Measurements from ENCODE around the gene KCNK10. TPM values are rescaled to one million over a fixed set of nuclear protein-coding genes. Genes with fewer than 3 reads are reported as not detected.

Gene KCNK10, protein sequence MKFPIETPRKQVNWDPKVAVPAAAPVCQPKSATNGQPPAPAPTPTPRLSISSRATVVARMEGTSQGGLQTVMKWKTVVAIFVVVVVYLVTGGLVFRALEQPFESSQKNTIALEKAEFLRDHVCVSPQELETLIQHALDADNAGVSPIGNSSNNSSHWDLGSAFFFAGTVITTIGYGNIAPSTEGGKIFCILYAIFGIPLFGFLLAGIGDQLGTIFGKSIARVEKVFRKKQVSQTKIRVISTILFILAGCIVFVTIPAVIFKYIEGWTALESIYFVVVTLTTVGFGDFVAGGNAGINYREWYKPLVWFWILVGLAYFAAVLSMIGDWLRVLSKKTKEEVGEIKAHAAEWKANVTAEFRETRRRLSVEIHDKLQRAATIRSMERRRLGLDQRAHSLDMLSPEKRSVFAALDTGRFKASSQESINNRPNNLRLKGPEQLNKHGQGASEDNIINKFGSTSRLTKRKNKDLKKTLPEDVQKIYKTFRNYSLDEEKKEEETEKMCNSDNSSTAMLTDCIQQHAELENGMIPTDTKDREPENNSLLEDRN
- polyA plus RNA-seq, result 4.5 TPM
- long read RNA-seq, donor 1, result 0 reads
- long read RNA-seq, donor 2, partial matches to known transcripts, result 0 of 1 reads
- long read RNA-seq, donor 2, other reads (novel, unspliced or antisense), result 0 of 1 reads
- long read RNA-seq, donor 3, result 0 reads
- long read RNA-seq, donor 4, partial matches to known transcripts, result 0 of 1 reads
- long read RNA-seq, donor 4, other reads (novel, unspliced or antisense), result 0 of 1 reads
- long read RNA-seq, donor 5, result 0 reads
- long read RNA-seq, donor 6, result 0 reads
- long read RNA-seq, donor 7, partial matches to known transcripts, result 0 of 1 reads
- long read RNA-seq, donor 7, other reads (novel, unspliced or antisense), result 0 of 1 reads
- long read RNA-seq, donor 8, result 0 reads
- long read RNA-seq, donor 9, partial matches to known transcripts, result 0 of 2 reads
- long read RNA-seq, donor 9, other reads (novel, unspliced or antisense), result 0 of 2 reads
- long read RNA-seq, donor 10, result 0 reads
- long read RNA-seq, donor 11, result 0 reads

DNA sequence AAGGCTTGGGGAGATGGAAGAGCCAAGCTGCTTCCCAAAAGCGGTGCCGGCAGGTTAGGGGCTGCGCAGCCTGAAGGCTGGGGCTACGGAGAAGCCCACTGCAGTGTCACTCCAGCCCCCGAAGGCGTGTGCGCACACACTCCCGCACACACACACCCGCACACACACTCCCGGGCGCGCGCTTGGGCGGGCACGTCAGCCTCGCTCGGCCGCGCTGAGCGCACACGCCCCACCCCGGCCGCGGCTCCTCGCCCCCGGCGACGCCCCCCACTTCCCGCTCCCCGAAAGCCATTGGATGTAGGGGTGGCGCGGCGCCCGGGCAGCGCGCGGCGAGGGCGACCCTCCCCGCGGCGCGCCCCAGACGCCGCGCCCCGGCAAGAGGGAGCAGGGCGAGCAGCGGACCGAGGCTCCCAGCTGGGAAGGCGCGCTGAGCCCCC lies at the start of gene KCNK10:
Gene KCNK10 (minus strand): TSS at position 184 of the 437 bp plus-strand sequence. CDS start 471 bp downstream, outside the sequence.
- H3K4me1 ChIP-seq (ENCODE audit: control insufficient read depth, insufficient read depth, low read length), result peaks cover 7% of the 10 kb centered on the region
- H3K36me3 ChIP-seq (ENCODE audit: control insufficient read depth, insufficient read depth, low read length), result no peaks in the 10 kb centered on the region
- H3K27ac ChIP-seq (ENCODE audit: low read length), result no peak within 1 kb of the TSS
- DNase-seq, result peak in 1 of 2 donors; percentile 33
- peaks cover 87% of the 10 kb centered on the region for H3K27me3 ChIP-seq (ENCODE audit: control insufficient read depth, insufficient read depth, low read length)
- peaks cover 2% of the 10 kb centered on the region for H3K9me3 ChIP-seq (ENCODE audit: control insufficient read depth, low read depth, low read length)
- WGBS (ENCODE audit: insufficient coverage, low lambda C conversion rate), result no CpG with 5 or more reads among the region's 52 CpGs
- H3K4me3 ChIP-seq (ENCODE audit: low read length), result peak within 1 kb of the TSS; percentile 26

GRCh38 chr14:88369496-88369895 lies 46.4 kb upstream of the KCNK10 start:
- H3K4me3 ChIP-seq (ENCODE audit: low read length), result no peak overlapping the region
- no CpG with 5 or more reads among the region's 1 CpG for WGBS (ENCODE audit: insufficient coverage, low lambda C conversion rate)

GRCh38 chr14:88364710-88365413 lies 41.8 kb upstream of the KCNK10 start:
- Histone ChIP-seq H3K4me3 (ENCODE audit: low read length) (no peak overlapping the region), H3K9me3 (ENCODE audit: control insufficient read depth, low read depth, low read length) (no peaks in the 10 kb centered on the region), H3K36me3 (ENCODE audit: control insufficient read depth, insufficient read depth, low read length) (no peaks in the 10 kb centered on the region), H3K27me3 (ENCODE audit: control insufficient read depth, insufficient read depth, low read length) (peaks cover 7% of the 10 kb centered on the region), H3K27ac (ENCODE audit: low read length) (no peak overlapping the region), H3K4me1 (ENCODE audit: control insufficient read depth, insufficient read depth, low read length) (no peaks in the 10 kb centered on the region)
- no peak for DNase-seq
- WGBS (ENCODE audit: insufficient coverage, low lambda C conversion rate), result no CpG with 5 or more reads among the region's 4 CpGs

More at GRCh38 chr14:88369496-88369895, 46.4 kb upstream of the KCNK10 start:
- H3K27me3 ChIP-seq (ENCODE audit: control insufficient read depth, insufficient read depth, low read length), result no peaks in the 10 kb centered on the region
- peaks cover 2% of the 10 kb centered on the region for H3K9me3 ChIP-seq (ENCODE audit: control insufficient read depth, low read depth, low read length)
- DNase-seq, result no peak
- H3K4me1 ChIP-seq (ENCODE audit: control insufficient read depth, insufficient read depth, low read length), result no peaks in the 10 kb centered on the region
- H3K27ac ChIP-seq (ENCODE audit: low read length), result no peak overlapping the region
- H3K36me3 ChIP-seq (ENCODE audit: control insufficient read depth, insufficient read depth, low read length), result no peaks in the 10 kb centered on the region

GRCh38 chr14:88363644-88364043 lies 40.6 kb upstream of the KCNK10 start:
- no peak for DNase-seq

DNA sequence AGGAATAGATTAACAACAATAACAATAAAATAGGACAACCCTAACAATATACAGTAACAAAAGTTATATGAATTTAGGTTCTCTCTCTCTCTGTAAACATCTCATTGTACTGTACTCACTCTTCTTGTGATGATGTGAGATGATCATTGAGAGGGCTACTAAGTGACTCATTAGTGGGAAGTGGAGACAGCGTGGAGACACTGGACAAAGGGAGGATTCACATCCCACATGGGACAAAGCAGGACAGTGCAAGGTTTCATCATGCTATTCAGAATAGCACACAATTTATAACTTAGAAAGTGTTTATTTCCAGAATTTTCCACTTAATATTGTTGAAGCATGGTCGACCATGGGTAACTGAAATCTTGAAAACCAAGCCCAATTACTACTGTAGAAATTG lies 36.4 kb upstream of the KCNK10 start:
- Histone ChIP-seq H3K27ac (ENCODE audit: low read length) (no peak overlapping the region), H3K4me3 (ENCODE audit: low read length) (no peak overlapping the region), H3K27me3 (ENCODE audit: control insufficient read depth, insufficient read depth, low read length) (peaks cover 7% of the 10 kb centered on the region), H3K36me3 (ENCODE audit: control insufficient read depth, insufficient read depth, low read length) (no peaks in the 10 kb centered on the region), H3K4me1 (ENCODE audit: control insufficient read depth, insufficient read depth, low read length) (no peaks in the 10 kb centered on the region), H3K9me3 (ENCODE audit: control insufficient read depth, low read depth, low read length) (no peaks in the 10 kb centered on the region)
- no CpG with 5 or more reads among the region's 2 CpGs for WGBS (ENCODE audit: insufficient coverage, low lambda C conversion rate)
- no peak for DNase-seq

More at GRCh38 chr14:88363644-88364043, 40.6 kb upstream of the KCNK10 start:
- Histone ChIP-seq H3K27me3 (ENCODE audit: control insufficient read depth, insufficient read depth, low read length) (peaks cover 7% of the 10 kb centered on the region), H3K27ac (ENCODE audit: low read length) (no peak overlapping the region), H3K9me3 (ENCODE audit: control insufficient read depth, low read depth, low read length) (no peaks in the 10 kb centered on the region), H3K36me3 (ENCODE audit: control insufficient read depth, insufficient read depth, low read length) (no peaks in the 10 kb centered on the region), H3K4me3 (ENCODE audit: low read length) (no peak overlapping the region), H3K4me1 (ENCODE audit: control insufficient read depth, insufficient read depth, low read length) (no peaks in the 10 kb centered on the region)
- WGBS (ENCODE audit: insufficient coverage, low lambda C conversion rate), result no CpG with 5 or more reads among the region's 4 CpGs

GRCh38 chr14:88354358-88354757 lies 31.3 kb upstream of the KCNK10 start:
- no peak overlapping the region for H3K27ac ChIP-seq (ENCODE audit: low read length)
- no CpG with 5 or more reads among the region's 3 CpGs for WGBS (ENCODE audit: insufficient coverage, low lambda C conversion rate)
- no peaks in the 10 kb centered on the region for H3K9me3 ChIP-seq (ENCODE audit: control insufficient read depth, low read depth, low read length)
- H3K4me1 ChIP-seq (ENCODE audit: control insufficient read depth, insufficient read depth, low read length), result no peaks in the 10 kb centered on the region
- no peaks in the 10 kb centered on the region for H3K36me3 ChIP-seq (ENCODE audit: control insufficient read depth, insufficient read depth, low read length)
- H3K4me3 ChIP-seq (ENCODE audit: low read length), result no peak overlapping the region
- no peaks in the 10 kb centered on the region for H3K27me3 ChIP-seq (ENCODE audit: control insufficient read depth, insufficient read depth, low read length)
- peak in 1 of 2 donors; percentile 26 for DNase-seq

- no peak for DNase-seq
- no peak overlapping the region for H3K4me3 ChIP-seq (ENCODE audit: low read length)
- no peaks in the 10 kb centered on the region for H3K27me3 ChIP-seq (ENCODE audit: control insufficient read depth, insufficient read depth, low read length)
- no peaks in the 10 kb centered on the region for H3K36me3 ChIP-seq (ENCODE audit: control insufficient read depth, insufficient read depth, low read length)
- H3K27ac ChIP-seq (ENCODE audit: low read length), result no peak overlapping the region
- WGBS (ENCODE audit: insufficient coverage, low lambda C conversion rate), result no CpG with 5 or more reads among the region's 3 CpGs
- H3K9me3 ChIP-seq (ENCODE audit: control insufficient read depth, low read depth, low read length), result no peaks in the 10 kb centered on the region
- no peaks in the 10 kb centered on the region for H3K4me1 ChIP-seq (ENCODE audit: control insufficient read depth, insufficient read depth, low read length)
Observed at GRCh38 chr14:88352698-88353097, 29.6 kb upstream of the KCNK10 start.

DNA sequence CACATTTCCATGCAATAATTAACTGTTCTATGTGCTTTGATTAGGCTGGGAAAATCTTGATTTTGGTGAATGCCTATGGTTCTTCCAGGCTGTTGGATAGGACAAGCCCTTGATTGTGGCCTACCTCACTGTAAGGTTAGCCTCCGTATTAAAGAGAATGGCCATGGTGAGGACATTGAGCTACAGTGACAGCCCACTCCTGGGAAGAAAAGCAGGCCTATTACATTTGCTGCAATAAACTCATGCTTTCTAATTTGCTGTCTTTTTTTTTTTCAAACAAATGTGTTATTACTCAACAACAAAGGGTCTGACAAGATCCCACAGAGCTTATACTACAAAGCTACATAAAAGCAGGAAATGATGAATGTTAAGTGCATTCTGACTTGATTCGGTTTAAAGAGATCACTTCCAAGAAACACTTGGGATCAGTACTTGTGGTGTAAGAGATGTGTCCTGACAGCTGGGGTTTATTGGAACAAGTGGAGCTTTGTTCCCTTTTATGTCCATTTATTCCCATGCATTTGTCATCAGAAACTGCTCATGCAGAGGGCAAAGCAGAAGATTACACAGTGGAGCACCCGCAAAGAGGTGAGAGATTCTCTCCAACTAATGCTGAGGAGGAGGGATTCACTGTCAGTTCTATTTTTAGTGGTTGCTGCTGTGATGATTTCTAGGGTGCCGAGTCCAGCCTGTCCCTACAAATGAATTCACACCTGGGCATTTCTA lies 29.1 kb upstream of the KCNK10 start:
- Histone ChIP-seq H3K27me3 (ENCODE audit: control insufficient read depth, insufficient read depth, low read length) (no peaks in the 10 kb centered on the region), H3K4me3 (ENCODE audit: low read length) (no peak overlapping the region), H3K36me3 (ENCODE audit: control insufficient read depth, insufficient read depth, low read length) (no peaks in the 10 kb centered on the region), H3K4me1 (ENCODE audit: control insufficient read depth, insufficient read depth, low read length) (no peaks in the 10 kb centered on the region), H3K9me3 (ENCODE audit: control insufficient read depth, low read depth, low read length) (no peaks in the 10 kb centered on the region), H3K27ac (ENCODE audit: low read length) (no peak overlapping the region)
- 80% methylated on average over 1 of the region's 4 CpGs for WGBS (ENCODE audit: insufficient coverage, low lambda C conversion rate)
- no peak for DNase-seq

DNA sequence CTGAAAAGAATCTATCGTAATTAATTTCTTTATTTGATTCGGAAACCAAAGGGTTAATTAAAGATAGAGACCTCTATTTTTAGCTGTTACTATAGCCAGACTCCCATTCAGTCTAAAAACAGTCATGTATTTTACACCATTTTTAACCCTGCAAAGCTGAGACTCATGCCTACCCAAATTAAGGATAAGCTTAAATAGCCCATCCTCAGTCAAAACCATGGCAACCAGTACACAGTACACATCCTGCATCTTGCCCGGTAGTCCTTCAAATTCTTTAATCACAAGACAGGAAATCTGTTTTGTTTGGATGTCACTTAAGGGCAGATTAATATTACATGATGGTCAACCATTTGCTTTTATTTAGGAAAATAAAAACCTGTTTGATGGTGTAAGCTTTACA lies 25.5 kb upstream of the KCNK10 start:
- no peak overlapping the region for H3K27ac ChIP-seq (ENCODE audit: low read length)
- 100% methylated on average over 2 of the region's 3 CpGs for WGBS (ENCODE audit: insufficient coverage, low lambda C conversion rate)

More for the DNA sequence above, 25.5 kb upstream of the KCNK10 start:
- H3K27me3 ChIP-seq (ENCODE audit: control insufficient read depth, insufficient read depth, low read length), result no peaks in the 10 kb centered on the region
- no peak overlapping the region for H3K4me3 ChIP-seq (ENCODE audit: low read length)
- no peaks in the 10 kb centered on the region for H3K36me3 ChIP-seq (ENCODE audit: control insufficient read depth, insufficient read depth, low read length)
- no peaks in the 10 kb centered on the region for H3K4me1 ChIP-seq (ENCODE audit: control insufficient read depth, insufficient read depth, low read length)
- H3K9me3 ChIP-seq (ENCODE audit: control insufficient read depth, low read depth, low read length), result no peaks in the 10 kb centered on the region
- no peak for DNase-seq
